GM12891 (cell line): Measurements from ENCODE around the gene CADM3.
A peak's percentile ranks its signal among the peaks of the same experiment; 100 is the strongest.

Source experiments
- DNase-seq: peaks from one replicate; pipeline ENCODE4 v3.0.0; 2011; ENCODE audit warnings: low spot score; ENCODE audit not compliant: insufficient read length
- FAIRE-seq: peaks from 2 replicates; lab custom pipeline; 2011; peaks lifted over from hg19 to GRCh38; lab: Jason Lieb, UNC
- PAX5 ChIP-seq: IDR thresholded peaks from 2 replicates; pipeline ENCODE4 v1.6.1; 2011; ENCODE audit warnings: low read length, moderate library complexity, mild to moderate bottlenecking; ENCODE audit not compliant: insufficient read depth, severe bottlenecking
- POLR2A ChIP-seq: IDR thresholded peaks from 2 replicates; pipeline ENCODE4 v1.6.1; 2011; ENCODE audit warnings: low read depth, low read length, control low read depth
- POLR2AphosphoS5 ChIP-seq: IDR thresholded peaks from 2 replicates; pipeline ENCODE4 v1.6.1; 2011; ENCODE audit warnings: low read depth, low read length, control low read depth
- POU2F2 ChIP-seq: IDR thresholded peaks from 2 replicates; pipeline ENCODE4 v1.6.1; 2011; ENCODE audit warnings: low read depth, mild to moderate bottlenecking, control low read depth, low read length, moderate library complexity
- SPI1 ChIP-seq: IDR thresholded peaks from 2 replicates; pipeline ENCODE4 v1.6.1; 2011; ENCODE audit warnings: low read depth, low read length, control low read depth
- TAF1 ChIP-seq: IDR thresholded peaks from 2 replicates; pipeline ENCODE4 v1.6.1; 2011; ENCODE audit warnings: low read depth, low read length, control low read depth

CADM3 gene

DNA sequence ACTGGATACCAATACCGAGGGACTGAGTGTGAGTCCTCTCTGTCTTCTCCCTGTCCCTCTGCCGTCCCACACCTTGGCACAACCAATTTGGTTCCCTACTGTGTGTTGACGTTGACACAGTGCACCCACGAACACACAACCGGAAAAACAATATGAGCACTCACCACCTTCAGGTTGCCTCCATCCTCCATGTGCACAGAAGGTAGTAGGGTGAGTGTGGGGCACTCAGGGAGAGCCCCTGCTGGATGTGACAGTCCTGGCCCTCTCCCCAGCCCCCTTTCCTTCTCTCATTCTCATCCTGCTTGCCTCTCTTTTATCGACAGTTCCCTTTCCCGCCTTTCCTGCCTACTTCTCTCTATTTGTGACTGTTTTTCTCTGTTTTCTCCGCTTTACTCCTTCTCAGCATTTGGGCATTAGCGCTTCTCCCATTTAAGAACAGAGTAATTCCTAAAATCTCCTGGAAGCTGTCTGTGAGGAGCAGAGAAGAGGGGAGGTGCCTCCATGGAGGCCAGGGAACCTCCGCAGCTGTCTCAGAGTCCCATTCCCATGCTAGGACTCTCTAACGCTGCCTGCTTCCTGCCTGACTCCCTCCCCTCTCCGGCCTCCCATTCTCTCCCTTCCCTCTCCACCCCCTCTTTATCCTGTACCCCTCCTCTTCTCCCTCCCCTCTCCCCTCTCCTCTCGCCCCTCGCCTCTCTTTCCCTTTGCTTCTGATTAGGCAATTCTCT, 16.4 kb downstream of the CADM3 start:
- DNase-seq, result no peak
- FAIRE-seq, result no peak
- TF ChIP-seq POU2F2 (no peak), POLR2AphosphoS5 (no peak)

DNA sequence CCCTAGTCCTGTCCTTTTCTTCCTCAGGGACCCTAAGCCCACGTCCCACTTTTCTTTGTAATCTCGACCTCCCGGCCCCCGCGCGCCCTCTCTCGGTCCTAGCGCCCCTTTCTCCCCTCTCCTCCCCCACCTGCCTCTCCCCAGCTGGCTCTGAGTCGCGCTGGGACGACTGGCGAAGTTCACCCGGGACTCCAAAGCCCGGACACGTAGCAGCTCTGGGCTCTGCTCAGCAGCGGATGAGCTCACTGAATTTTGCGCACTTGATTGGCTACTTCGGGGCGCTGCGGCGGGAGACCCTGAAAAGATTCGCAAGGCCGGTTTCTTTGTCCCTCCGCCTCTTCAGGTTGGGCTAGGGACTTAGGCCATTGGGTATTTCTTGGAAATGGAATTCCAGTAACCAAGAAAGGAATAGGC, 17.0 kb downstream of the CADM3 start:
- FAIRE-seq (no peak), DNase-seq (no peak)
- TF ChIP-seq POU2F2 (no peak), POLR2AphosphoS5 (no peak), POLR2A (no peak), PAX5 (no peak), TAF1 (no peak), SPI1 (no peak)

DNA sequence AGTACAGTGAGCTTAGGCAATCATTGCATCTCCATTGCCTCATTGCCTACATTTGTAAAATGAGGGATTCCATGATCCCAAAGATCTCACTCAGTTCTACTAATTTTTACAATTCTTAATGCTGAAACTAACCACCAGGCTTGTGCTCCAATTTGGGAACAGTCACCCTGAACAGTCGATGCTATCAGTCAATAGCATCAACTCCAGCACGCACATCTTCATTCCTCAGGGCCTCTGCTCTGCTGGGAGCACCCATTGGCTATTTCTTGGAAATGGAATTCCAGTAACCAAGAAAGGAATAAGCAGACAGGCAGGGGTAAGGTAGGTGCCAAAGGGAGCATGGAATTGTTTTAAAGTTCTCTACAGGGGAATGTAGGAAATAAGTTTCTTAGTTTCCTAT, 19.0 kb downstream of the CADM3 start:
- no peak for TF ChIP-seq POLR2A
- no peak for TF ChIP-seq SPI1
- no peak for TF ChIP-seq POU2F2
- TF ChIP-seq PAX5, result no peak
- DNase-seq, result no peak
- FAIRE-seq, result no peak

DNA sequence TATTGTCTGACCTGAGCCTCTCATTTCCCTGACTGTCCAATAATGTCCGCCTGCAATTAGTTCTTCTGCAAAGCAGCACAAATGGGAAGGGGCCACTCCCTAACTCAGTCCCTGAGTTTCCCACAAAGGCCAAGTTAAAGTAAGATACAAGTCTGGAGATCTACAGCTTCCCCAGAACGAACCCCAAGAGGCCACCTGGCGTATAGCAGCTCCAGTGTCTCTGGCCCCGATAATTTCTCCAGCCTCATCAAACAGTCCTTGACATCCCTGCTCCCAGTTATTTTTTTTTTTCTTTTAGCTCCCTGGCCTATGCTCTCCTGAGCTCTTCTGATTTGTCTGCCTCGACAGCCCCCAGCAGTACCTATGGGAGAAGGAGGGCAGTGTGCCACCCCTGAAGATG, 25.1 kb downstream of the CADM3 start:
- DNase-seq (no peak), FAIRE-seq (no peak)
- TF ChIP-seq TAF1 (no peak), SPI1 (no peak), PAX5 (no peak), POLR2A (no peak), POU2F2 (no peak), POLR2AphosphoS5 (no peak)

DNA sequence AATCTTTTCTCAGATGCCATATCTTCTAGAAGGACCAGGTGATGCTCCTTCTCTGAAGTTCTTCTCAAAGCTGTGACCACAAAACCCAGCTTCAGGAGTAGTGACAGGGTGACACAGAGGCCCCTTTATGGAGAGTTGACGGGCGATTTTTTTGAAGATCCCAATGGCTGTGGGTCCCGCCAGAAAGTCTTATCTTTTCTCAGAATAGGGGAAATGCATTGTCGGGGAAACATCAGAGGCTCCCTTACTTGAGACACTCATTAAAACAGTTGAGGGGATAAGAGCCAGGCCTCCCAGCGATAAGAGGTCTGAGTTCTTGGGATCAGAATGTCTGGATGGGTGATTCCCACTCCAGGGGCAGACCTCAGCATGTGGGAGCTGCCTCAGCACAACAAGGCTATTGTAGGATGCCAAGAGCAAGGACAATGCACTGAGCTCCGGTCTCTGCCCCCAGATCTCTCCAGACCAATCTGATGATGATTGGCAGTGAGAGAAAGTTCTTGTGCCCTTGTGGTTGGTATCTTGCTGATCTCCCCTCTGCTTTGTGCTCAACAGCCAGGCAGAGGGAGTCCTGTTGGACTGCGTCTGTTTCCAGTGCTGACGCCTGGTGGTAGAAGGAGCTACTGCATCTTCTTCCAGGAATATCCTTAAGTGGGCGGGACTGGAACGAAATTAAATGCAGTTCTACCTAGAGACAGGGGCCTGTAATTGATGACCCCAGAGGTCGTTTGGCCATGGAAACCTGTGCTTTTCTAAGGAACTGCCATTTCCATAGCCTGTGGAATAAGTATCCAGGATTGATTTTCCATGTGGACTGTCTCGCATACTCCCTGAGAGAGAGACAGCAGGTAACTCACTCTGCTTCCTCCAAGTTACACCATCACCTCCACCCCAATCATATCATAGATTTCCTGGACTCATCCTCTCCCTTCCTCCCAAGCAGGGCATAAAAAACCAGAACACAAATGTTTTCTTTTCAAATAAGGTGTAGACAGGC, 26.4 kb downstream of the CADM3 start:
- TF ChIP-seq POLR2AphosphoS5, result no peak
- TF ChIP-seq POLR2A, result no peak
- no peak for TF ChIP-seq TAF1
- TF ChIP-seq PAX5, result no peak
- TF ChIP-seq SPI1, result no peak
- TF ChIP-seq POU2F2, result no peak
- DNase-seq (peak; percentile 46), FAIRE-seq (peak; percentile 80)

DNA sequence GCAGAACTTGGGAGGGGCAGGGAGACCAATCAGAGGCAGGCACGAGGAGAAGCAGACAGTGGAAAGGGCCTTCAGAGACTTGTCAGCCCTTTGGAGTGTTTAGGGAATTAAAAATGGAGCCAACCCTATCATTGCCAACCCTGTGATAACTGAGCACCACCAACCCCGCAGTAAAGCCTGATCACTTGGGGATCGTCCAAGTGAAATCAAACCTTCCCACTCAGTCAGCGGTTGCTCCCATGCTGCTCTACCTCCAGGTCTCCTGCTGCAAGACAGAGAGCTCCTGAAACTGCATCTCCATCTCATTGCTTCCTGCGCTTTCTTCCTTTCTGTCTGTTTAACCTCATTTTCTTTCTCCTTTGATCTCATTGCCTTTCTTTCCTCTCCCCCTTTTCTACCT, 28.5 kb downstream of the CADM3 start:
- FAIRE-seq (no peak), DNase-seq (no peak)
- no peak for TF ChIP-seq POLR2AphosphoS5
- no peak for TF ChIP-seq SPI1
- TF ChIP-seq POU2F2, result no peak
- no peak for TF ChIP-seq PAX5
- no peak for TF ChIP-seq POLR2A
- no peak for TF ChIP-seq TAF1

DNA sequence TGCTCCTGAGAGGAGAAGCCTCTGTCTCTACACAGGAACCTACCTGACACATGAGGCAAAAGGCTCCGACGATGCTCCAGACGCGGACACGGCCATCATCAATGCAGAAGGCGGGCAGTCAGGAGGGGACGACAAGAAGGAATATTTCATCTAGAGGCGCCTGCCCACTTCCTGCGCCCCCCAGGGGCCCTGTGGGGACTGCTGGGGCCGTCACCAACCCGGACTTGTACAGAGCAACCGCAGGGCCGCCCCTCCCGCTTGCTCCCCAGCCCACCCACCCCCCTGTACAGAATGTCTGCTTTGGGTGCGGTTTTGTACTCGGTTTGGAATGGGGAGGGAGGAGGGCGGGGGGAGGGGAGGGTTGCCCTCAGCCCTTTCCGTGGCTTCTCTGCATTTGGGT, 29.4 kb downstream of the CADM3 start:
- DNase-seq (no peak), FAIRE-seq (no peak)
- TF ChIP-seq TAF1, result no peak
- TF ChIP-seq PAX5, result no peak
- no peak for TF ChIP-seq POLR2A
- no peak for TF ChIP-seq POU2F2
- no peak for TF ChIP-seq POLR2AphosphoS5
- no peak for TF ChIP-seq SPI1

DNA sequence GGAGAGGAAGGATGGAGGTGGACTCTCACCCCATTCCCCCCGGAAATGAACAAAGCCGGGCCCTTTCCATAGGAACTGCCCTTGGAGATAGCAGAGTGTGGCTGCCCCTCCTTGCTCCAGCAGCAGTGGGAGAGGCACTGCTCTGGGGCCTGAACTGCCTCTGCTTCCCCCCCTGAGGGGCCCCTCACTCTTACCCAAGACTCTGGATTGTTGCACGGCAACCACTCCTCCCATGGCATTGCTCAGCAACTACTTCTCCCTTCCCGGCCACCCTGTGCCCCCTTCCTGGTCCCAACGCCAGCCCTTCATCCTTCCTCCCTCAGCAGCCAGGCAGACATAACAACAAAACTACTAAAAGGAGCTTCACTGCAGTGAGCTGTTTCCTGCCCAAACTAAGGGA, 30.2 kb downstream of the CADM3 start:
- FAIRE-seq (no peak), DNase-seq (no peak)
- no peak for TF ChIP-seq POLR2AphosphoS5
- no peak for TF ChIP-seq TAF1
- TF ChIP-seq PAX5, result no peak
- TF ChIP-seq POU2F2, result no peak
- no peak for TF ChIP-seq POLR2A
- no peak for TF ChIP-seq SPI1

DNA sequence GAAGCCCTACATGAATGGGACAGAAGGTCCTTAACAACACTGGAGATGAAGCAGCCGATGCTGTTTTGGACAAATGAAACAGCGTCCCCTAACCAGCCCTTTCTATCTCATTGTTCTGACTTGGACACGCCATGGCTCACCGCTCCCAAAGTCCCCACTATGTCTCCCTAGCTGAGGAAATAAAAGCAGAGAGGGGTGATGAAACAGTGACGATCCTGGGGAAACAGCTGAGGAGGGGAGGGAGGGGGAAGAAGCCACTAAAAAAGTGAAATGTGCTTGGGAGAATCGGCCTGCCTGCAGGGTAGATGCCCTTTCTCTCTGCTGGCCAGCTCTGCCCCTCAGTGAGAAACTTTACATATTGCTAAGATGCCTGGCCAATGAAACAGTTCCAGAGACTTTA, 32.2 kb downstream of the CADM3 start:
- TF ChIP-seq POLR2AphosphoS5 (no peak), POU2F2 (no peak), PAX5 (no peak), POLR2A (no peak), TAF1 (no peak), SPI1 (no peak)
- DNase-seq (no peak), FAIRE-seq (no peak)
